Ammon's horn (tissue), 1 donor: ENCODE data around the gene WSB2.

Source experiments
- DNase-seq: peaks from one replicate; pipeline ENCODE4 v3.0.0-alpha.2; 2016; ENCODE audit warnings: low spot score

Gene WSB2

GRCh38 chr12:117994551-117995438 is 66.2 kb downstream of the WSB2 start:
- DNase-seq, result no peak

GRCh38 chr12:117986705-117987469 is 74.1 kb downstream of the WSB2 start:
- DNase-seq, result no peak

DNA sequence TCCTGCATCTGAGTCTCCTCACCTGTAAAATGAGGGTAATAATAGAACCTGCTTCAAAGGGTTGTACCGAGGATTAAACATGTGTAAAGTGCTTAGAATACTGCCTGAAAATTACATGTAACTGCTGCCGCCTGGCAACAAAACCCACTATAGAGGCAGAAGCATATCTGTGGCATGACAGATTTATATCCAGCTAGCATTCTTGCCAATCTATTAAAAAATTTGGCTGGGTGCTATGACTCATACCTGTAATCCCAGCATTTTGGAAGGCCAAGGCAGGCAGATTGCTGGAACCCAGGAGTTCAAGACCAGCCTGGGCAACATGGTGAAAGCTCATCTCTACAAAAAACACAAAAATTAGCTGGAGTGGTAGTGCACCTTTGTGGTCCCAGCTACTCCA is 75.8 kb downstream of the WSB2 start:
- no peak for DNase-seq
